ENCODE data around the gene FAM217B. TPM values are rescaled to one million over a fixed set of nuclear protein-coding genes. Genes with fewer than 3 reads are reported as not detected.

Gene FAM217B
- 5.7 to 6.7 TPM (median 5.8 TPM) in 5 replicates for total RNA-seq (2022; extraction: Qiagen RNA extraction)

GRCh38 chr20:59940129-59940955, at the start of gene FAM217B, which contains the start of gene PPP1R3D:
FAM217B (plus strand) TSS chr20:59940389; CDS start chr20:59943944, 3,555 bp downstream.
PPP1R3D (minus strand) TSS chr20:59940305; CDS start chr20:59939931, 374 bp downstream.

GRCh38 chr20:59933296-59933848, 6.8 kb upstream of the FAM217B start, which contains the start of gene SYCP2:
SYCP2 (minus strand) TSS chr20:59933637; CDS start chr20:59922413, 11,224 bp downstream.

GRCh38 chr20:59958123-59958522, 17.9 kb downstream of the FAM217B start, which contains the start of gene CDH26:
CDH26 (plus strand) TSS chr20:59958423; CDS start chr20:59958727, 304 bp downstream.

Other genes with a start within 250 kb of the FAM217B start
- 0.35 to 0.60 TPM (median 0.50 TPM) in 5 replicates for gene SYCP2, start 6.8 kb upstream of the FAM217B start, total RNA-seq (2022; extraction: Qiagen RNA extraction)
- gene PPP1R3D, start 84 bp upstream of the FAM217B start, total RNA-seq (2022; extraction: Qiagen RNA extraction), result 1.6 to 2.5 TPM (median 2.4 TPM) in 5 replicates
- 0.07 to 0.14 TPM (median 0.11 TPM) in 3 of 5 replicates, not detected in the others for gene CDH26, start 18.0 kb downstream of the FAM217B start, total RNA-seq (2022; extraction: Qiagen RNA extraction)

All from A549 treated with CORT108297 at 1 μM for 4 hours (cell line).